ENCODE measurements around the gene CNTNAP2.

Gene CNTNAP2

GRCh38 chr7:147990079-147990478, 1873.5 kb downstream of the CNTNAP2 start:
- no peak for DNase-seq (ENCODE audit: low read depth in 2 of 3, low spot score in 2 of 3)

- no peak for DNase-seq (ENCODE audit: low read depth in 2 of 3, low spot score in 2 of 3)
Measured at GRCh38 chr7:147990942-147991341, 1874.3 kb downstream of the CNTNAP2 start.

- no peak for DNase-seq (ENCODE audit: low read depth in 2 of 3, low spot score in 2 of 3)
Measured at GRCh38 chr7:147992698-147993097, 1876.1 kb downstream of the CNTNAP2 start.

GRCh38 chr7:147997636-147998035, 1881.0 kb downstream of the CNTNAP2 start:
- DNase-seq (ENCODE audit: low read depth in 2 of 3, low spot score in 2 of 3): no peak

GRCh38 chr7:147999962-148000361, 1883.4 kb downstream of the CNTNAP2 start:
- no peak for DNase-seq (ENCODE audit: low read depth in 2 of 3, low spot score in 2 of 3)

GRCh38 chr7:148011753-148012152, 1895.2 kb downstream of the CNTNAP2 start:
- DNase-seq (ENCODE audit: low read depth in 2 of 3, low spot score in 2 of 3): no peak

GRCh38 chr7:148014001-148014400, 1897.4 kb downstream of the CNTNAP2 start:
- no peak for DNase-seq (ENCODE audit: low read depth in 2 of 3, low spot score in 2 of 3)

GRCh38 chr7:148014541-148014940, 1897.9 kb downstream of the CNTNAP2 start:
- no peak for DNase-seq (ENCODE audit: low read depth in 2 of 3, low spot score in 2 of 3)

- DNase-seq (ENCODE audit: low read depth in 2 of 3, low spot score in 2 of 3): no peak
Measured at GRCh38 chr7:148017126-148017525, 1900.5 kb downstream of the CNTNAP2 start.

GRCh38 chr7:148020679-148021078, 1904.1 kb downstream of the CNTNAP2 start:
- no peak for DNase-seq (ENCODE audit: low read depth in 2 of 3, low spot score in 2 of 3)

- DNase-seq (ENCODE audit: low read depth in 2 of 3, low spot score in 2 of 3): no peak
Measured at GRCh38 chr7:148021507-148022045, 1905.0 kb downstream of the CNTNAP2 start.

- no peak for DNase-seq (ENCODE audit: low read depth in 2 of 3, low spot score in 2 of 3)
Measured at GRCh38 chr7:148022832-148023231, 1906.2 kb downstream of the CNTNAP2 start.

- DNase-seq (ENCODE audit: low read depth in 2 of 3, low spot score in 2 of 3): no peak
Measured at GRCh38 chr7:148026713-148027112, 1910.1 kb downstream of the CNTNAP2 start.

GRCh38 chr7:148028165-148028564, 1911.6 kb downstream of the CNTNAP2 start:
- no peak for DNase-seq (ENCODE audit: low read depth in 2 of 3, low spot score in 2 of 3)

GRCh38 chr7:148031019-148031418, 1914.4 kb downstream of the CNTNAP2 start:
- DNase-seq (ENCODE audit: low read depth in 2 of 3, low spot score in 2 of 3): no peak

GRCh38 chr7:148031811-148032210, 1915.2 kb downstream of the CNTNAP2 start:
- no peak for DNase-seq (ENCODE audit: low read depth in 2 of 3, low spot score in 2 of 3)

- no peak for DNase-seq (ENCODE audit: low read depth in 2 of 3, low spot score in 2 of 3)
Measured at GRCh38 chr7:148035950-148036349, 1919.3 kb downstream of the CNTNAP2 start.

GRCh38 chr7:148037044-148037443, 1920.4 kb downstream of the CNTNAP2 start:
- DNase-seq (ENCODE audit: low read depth in 2 of 3, low spot score in 2 of 3): no peak

GRCh38 chr7:148041156-148041555, 1924.6 kb downstream of the CNTNAP2 start:
- no peak for DNase-seq (ENCODE audit: low read depth in 2 of 3, low spot score in 2 of 3)

- DNase-seq (ENCODE audit: low read depth in 2 of 3, low spot score in 2 of 3): no peak
Measured at GRCh38 chr7:148042935-148043631, 1926.5 kb downstream of the CNTNAP2 start.

- DNase-seq (ENCODE audit: low read depth in 2 of 3, low spot score in 2 of 3): no peak
Measured at GRCh38 chr7:148044173-148044572, 1927.6 kb downstream of the CNTNAP2 start.

GRCh38 chr7:148045521-148045920, 1928.9 kb downstream of the CNTNAP2 start:
- no peak for DNase-seq (ENCODE audit: low read depth in 2 of 3, low spot score in 2 of 3)

- DNase-seq (ENCODE audit: low read depth in 2 of 3, low spot score in 2 of 3): no peak
Measured at GRCh38 chr7:148049068-148049467, 1932.5 kb downstream of the CNTNAP2 start.
